ENCODE results near the gene EGFL7.

DNA sequence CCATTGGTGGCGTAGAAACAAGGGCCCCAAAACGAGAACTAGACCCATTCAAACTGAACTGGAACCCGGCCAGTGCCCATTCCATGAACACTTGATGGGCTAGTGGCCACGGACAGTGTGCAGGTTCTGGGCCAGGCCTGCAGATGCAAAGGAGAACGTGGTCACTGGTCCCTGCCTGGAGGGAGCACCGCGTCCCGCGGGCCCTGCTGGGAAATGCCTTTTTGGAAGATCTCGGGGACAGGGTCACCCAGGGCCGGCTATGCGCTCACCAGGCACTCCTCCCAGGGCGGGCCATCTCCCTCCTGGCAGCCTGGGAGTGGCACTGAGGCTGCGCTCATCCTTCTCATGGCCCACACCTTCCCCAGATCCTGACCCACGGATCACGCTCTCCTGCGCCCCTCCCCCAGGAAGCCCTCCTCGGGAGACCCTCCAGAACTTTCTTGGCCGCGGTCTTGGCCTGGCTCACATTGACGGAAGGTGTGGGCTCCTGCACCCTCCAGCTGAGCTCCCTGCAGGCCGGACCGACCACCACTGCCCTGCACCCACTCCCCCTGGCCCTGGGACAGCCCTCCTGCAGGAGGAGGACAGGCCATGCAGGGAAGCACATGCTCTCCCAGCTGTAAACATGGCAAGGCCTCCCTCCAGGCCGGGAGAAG is 46.9 kb downstream of the EGFL7 start:
- no peak for TF ChIP-seq YY1 (IDR thresholded peaks at IDR 0.05; ENCODE audit: insufficient read depth, insufficient read length)
- no peak for TF ChIP-seq ZNF274 (IDR thresholded peaks at IDR 0.05; ENCODE audit: low read depth, low read length)

Data from NT2/D1 (cell line).